GM19467 (cell line): Measurements from ENCODE around the gene CDK14.
A peak's percentile ranks its signal among the peaks of the same experiment; 100 is the strongest.

Experiments used
- ATAC-seq: cut with Tn5 transposase; IDR thresholded peaks from one replicate; pipeline ENCODE4 v1.9.1; 2021; ENCODE audit warnings: mild to moderate bottlenecking, moderate library complexity; ENCODE audit not compliant: unreplicated experiment

CDK14 gene

DNA sequence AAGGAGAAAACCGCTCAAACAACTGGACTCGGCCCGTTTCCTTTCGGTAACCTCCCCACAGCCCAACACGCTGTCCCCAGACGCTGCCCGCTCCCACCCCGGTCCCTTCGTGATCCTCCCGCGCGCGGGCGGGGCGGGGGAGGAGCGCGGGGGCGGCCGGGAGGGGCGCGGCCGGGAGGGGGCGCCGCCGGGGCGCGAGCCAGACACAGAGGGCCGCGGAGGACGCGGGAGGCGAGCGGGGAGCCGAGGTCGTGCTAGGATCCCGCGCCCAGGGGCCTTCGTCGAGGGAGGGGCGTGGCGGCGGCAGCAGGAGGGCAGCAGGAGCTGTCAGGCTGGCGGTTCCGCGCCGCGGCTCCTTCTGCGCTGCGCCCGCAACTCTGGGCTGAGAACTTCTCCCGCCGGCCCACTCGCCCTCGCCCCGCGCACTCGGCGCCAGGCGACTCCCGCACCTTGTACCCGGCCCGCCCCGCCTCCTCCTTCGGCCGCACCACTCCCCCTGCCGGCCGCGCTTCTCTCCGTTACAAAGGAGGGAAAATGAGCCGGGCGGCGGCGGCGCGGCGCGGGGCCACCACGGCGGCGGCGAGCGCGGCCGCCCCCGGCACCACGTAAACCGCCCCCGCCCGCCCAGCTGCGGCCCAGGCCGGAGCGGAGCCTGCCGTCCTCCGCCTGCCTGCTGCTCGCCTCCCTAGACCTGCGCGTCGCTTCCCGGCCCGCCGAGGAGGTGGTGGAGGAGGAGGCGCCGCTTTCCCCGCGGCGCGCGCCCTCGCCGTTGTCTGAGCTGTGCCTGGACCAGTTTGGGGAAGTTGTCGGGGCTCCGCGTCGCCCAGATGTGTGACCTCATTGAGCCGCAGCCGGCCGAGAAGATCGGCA lies at the start of gene CDK14:
Gene CDK14 (plus strand): TSS at position 521 of the 870 bp plus-strand sequence. CDS start 307 bp downstream, at position 828.
- ATAC-seq = peak; percentile 51

DNA sequence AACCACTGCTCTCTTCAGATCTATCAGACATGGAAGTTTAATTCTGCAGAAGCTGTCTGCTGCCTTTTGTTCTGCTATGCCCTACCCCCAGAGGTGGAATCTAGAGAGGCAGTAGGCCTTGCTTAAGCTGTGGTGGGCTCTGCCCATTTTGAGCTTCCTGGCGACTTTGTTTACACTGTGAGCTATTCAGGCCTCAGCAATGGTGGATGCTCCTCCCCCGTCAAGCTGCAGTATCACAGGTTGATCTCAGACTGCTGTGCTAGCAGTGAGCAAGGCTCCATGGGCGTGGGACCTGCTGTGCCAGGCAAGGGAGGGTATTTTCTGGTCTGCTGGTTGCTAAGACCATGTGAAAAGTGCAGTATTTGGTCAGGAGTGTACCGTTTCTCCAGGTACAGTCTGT lies 45.1 kb upstream of the CDK14 start:
- no peak for ATAC-seq

DNA sequence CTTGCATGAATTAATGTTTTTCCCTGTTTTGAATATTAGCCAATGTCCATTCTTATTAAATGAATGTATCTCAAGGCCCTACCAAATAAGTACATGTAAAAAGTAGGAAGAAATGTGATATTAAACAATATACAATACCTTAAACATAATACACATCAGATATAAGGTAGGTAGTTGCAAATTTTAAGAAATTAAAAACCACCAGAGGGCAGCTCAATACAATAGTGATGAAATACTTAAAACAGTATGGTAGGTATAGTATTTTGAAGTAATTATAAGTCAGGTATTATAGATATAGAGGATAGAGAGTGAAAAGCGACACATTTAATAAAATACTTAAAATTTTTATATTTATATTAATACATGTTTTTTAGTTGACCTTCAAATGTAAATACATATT lies 43.6 kb upstream of the CDK14 start:
- ATAC-seq = no peak

DNA sequence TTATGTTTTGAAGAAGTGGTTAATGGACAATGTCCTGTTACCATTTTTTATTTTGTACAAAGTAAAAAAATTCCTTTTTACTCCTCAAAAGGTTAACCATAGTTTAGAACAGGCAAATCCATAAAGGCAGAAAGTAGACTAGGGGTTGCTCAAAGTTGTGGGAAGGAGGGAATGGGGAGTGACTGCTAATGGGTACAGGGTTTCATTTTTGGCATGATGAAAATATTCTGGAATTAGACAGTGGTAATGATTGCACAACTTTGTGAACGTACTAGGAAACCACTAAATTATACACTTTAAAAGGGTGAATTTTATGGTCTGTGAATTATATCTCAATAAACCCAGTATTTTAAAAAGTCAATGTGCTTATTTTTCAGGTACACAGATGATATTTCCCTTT lies 35.4 kb upstream of the CDK14 start:
- no peak for ATAC-seq

DNA sequence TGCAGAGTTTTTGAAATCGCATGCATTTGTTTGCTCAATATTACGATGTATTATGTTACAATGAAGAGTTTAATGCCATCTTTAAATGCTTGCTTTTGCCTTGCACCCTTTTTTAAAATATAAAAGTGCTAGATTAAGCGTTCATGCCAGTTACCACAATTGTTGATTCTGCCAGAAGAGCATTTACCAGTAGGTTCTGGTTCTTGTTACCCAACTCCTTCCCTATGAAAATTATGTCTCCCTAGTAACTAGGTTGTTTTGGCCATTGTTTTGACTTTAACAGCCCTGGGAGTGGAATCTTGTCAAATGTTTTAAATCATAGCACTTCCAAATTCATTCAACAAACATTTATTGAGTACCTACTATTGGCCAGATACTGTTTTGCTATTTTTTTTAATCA lies 32.8 kb upstream of the CDK14 start:
- ATAC-seq = no peak

DNA sequence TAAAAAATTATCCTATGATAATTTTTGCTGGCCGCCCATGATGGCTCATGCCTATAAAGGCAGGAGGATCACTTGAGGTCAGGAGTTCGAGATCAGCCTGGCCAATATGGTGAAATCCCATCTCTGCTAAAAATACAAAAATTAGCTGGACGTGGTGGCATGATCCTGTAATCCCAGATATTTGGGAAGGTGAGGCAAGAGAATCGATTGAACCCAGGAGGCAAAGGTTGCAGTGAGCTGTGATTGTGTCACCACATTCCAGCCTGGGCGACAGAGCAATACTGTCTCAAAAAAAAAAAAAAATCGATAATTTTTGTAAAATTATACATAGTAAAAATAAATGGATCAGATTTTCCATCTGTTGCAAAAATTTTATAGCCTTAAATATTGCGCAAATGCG lies 31.7 kb upstream of the CDK14 start:
- ATAC-seq = no peak

DNA sequence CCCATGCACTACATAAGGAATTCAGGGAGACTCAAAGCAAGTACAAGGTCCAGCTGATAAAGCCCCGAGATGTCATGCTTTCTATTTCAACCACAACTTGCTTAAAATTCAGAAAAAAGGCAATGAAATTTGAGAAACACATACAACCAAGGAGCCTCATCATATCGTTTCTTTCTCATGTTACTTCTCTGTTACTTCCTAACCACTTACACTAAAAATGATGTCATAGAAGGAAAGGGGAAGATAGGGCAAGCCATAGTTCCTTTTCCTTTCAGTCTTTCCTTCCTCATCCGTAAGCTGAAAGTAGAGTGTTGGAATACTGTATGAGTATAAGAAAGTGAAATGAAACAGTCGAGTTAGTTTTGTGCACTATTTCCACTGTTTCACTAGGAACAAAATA lies 27.9 kb upstream of the CDK14 start:
- ATAC-seq = no peak

DNA sequence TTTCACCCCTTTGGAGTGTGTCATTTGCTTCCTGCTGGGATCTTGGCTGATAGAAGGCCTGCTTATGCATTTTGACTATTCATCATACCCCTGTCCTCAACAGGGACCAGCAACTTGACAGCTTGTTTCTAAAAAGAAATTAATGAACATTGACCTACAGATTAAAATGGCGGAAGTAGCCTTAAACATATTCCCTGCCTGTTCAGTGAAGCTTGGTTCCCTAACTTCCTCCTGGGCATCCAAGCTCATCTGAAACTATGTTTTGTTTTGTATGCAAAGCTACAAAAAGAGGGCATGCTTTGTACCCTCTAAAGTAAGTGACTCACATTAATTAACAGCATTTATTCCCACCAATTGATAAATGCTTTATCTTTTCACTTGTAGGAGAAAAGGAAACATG lies 26.8 kb upstream of the CDK14 start:
- ATAC-seq = no peak

DNA sequence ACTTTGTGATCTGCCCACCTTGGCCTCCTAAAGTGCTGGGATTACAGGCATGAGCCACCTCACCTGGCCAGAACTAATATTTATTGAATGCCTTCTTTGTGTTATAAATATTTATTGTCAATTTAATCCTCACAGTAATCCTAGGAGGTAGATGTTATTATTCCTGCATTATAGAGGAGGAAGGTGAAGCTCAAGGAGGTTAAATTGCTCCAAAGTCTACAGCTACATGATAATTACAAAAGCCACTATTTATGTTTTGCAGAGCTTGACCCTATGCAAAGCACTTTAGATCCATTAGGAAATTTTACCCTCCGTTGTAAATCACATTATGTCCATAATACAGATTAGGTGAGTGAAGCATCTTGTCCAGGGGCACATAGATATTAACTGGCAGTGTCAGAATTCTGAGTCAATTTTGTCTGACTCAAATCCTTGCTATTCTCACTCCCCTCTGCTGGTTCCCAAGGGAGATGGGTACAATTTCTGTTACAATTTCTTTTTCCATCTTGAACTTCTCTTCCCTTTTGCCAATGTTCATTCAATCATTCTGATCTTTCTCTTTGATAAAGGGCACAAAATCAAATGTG lies 25.7 kb upstream of the CDK14 start:
- no peak for ATAC-seq

DNA sequence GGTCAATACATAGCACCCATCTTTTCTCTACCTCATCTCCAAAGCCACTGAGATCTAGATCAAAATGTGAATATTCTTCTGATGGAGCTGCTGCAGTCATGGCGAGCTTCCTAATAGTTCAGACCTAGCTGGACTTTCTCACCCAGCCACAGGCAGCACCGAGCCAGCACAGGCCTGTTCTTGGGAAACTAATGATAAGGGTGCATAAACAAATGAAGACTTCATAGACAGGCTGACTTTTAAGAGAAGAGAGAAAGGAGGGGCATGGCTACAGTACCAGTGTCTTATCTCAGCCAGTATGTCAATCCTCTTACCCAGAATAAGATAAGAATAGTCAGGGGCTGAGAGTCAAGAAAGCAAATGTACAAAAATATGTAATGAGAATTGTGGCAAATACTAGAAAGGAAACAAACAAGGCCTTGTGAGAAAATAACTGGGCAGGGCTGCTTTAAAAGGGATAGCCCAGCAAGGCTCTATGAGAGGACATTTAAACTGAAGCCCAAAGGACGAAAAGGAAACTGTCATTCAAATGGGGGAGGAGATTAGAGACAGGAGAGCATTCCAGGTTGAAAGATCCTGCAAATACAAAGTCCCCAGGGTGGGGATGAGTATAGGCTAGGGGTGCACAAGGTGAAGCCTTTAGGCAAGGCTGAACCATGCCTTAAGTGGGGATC lies 21.8 kb upstream of the CDK14 start:
- no peak for ATAC-seq

DNA sequence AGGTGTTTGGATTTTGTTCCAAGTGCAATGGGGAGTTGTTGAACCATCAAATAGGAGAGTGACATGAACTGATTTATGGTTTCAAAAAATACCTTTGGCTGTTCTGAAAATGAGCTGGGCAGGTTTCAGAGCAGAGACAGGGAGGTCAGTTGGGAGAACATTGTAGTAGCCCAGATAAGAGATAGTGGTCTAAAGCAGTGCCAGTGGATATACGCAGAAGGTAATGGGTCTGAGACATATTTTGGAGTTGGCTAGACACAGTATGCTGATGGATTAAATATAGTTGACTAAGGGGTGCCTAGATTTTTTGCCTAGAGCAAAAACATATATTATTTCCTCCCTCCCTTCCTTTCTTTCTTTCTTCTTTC lies 21.3 kb upstream of the CDK14 start:
- ATAC-seq = no peak

DNA sequence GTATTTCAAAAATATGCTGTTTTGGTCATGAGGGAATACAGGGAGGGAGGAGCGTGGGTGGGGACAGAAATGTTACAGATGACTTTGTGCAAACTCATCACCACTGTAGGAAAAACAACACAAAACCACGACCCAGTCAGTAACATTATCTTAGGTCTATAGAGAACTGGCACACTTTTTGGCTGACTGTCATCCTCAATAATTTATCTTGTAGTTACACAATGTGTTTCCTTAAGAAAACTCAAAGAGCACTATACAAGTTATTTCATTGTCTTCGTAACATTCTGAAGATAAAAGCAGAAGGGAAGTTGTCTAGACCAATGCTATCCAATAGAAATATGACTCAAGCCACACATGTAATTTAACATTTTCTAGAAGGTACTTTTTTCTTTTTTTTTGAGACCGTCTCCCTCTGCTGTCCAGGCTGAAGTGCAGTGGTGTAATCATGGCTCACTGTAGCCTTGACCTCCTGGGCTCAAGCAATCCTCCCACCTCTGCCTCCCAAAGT lies 16.9 kb upstream of the CDK14 start:
- no peak for ATAC-seq

DNA sequence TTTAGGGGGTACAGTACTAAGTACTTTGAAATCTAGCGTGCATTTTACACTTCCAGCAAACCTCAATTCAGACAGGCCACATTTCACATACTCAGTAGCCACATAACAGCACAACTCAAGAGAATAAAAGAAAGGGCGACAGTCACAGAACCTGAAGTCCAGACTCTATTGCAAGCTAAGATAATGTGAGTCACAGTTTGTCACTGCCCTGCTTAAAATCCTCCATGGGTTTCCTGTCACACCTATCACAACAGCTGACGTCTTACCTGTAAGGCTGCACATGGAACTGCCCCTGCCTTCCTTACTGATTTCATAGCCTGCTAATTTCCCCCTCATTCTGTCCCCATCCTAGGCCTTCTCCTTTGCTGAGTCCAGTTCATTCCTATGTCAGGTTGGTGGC lies 16.1 kb upstream of the CDK14 start:
- no peak for ATAC-seq

DNA sequence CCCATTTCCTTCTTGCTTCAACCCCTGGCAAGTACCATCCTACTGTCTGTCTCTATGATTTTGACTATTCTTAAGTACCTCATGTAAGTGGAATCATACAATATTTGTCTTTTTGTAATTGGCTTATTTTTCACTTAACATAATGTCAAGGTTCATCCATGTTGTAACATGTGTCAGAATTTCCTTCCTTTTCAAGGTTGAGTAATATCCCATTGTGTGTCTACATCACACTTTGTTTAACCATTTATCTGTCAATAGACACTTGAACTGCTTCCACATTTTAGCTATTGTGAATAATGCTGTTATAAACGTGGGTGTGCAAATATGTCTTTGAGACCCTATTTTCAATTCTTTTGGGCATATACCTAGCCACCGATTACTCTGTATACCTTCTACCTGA lies 14.0 kb upstream of the CDK14 start:
- no peak for ATAC-seq

DNA sequence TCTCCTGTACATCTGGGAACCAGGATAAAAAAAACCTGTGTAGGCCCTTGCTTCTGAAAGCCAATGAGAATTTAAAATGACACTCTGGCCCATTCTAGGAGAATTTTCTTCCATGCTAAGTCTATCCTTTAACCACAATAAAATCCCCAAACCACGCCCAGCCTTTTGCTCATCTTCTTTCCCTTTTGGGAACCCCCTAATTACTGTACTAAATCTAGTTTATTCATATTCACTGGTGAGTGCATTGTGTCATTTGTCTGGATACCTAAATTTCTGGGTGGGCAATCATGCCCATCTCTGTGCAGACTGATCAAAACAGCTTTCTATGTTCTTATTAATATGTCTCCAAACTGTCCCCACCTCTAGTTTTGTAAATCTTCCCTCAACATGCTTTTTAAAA lies 11.7 kb upstream of the CDK14 start:
- no peak for ATAC-seq

DNA sequence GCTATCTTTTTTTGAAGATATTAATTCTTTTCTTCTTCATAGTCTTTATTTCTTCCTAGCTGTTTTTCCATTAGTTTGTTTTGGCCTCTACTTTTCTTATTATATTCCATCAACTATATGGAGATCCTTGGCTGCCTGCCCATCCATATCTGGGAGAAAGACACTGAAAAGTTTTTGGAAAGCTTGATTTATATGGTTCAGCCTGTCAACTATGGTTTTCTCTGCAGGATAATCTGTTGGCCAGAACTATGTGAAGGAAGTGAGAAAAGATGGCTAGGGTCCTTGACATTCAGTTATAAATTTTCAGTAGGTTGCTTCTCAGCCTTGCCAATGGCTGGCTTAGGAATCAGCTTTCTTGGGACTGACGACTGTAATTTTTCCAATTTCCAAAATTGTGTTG lies 10.0 kb upstream of the CDK14 start:
- ATAC-seq = no peak

DNA sequence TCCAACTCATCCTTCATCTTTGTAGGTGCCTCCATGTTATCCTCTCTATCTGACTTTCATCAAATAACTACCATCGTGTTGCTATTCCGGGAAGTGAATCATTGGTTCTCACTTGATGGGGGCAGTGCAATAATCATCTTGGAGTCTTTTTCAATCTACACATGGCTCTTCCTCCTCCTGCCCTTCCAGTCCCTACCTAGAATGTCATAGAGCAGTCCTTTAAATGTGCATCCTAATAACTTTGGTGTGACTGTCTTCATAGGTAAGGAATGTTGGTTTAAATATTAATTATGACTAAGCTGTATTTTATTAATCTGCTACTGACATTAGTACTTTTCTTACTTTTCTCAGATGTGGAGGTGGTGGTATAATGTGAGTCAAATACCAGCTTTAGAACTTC lies 8.4 kb upstream of the CDK14 start:
- no peak for ATAC-seq

DNA sequence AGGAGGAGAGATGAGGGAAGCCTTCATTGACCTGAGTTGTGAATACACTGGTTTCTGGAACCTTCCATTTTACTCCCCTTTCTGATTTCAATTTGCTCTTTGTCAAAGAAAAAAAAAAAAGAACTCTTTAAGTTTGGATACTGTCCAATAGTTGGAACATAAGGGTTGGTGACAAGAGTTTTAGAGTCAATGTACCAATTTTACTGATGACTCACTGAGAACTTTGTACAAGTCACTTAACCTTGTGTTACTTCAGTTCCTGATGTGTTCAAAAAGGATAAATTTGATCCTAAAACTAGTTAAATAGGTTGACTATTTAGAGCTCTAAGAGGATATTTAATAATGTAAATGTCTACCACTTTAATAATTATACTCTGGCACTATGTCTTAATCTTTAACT lies 4.1 kb upstream of the CDK14 start:
- no peak for ATAC-seq

DNA sequence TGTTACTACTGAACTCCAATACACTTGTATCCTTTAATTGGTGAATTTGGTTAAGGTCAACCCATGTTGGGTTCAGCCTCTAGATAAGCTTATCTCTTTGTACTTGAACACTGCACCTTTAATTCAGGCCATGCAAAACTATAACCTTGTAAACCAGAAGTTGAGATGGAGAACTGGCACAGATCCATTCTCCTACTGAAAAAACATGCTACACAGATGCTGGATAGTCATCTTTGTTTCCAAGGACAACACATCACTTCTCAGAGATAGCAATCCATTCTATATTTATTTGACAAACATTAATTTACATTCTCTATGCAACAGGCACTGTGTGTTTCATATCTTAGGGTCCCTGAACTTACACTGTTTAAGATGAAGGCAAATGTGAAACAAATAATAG lies 2.9 kb upstream of the CDK14 start:
- ATAC-seq = no peak

DNA sequence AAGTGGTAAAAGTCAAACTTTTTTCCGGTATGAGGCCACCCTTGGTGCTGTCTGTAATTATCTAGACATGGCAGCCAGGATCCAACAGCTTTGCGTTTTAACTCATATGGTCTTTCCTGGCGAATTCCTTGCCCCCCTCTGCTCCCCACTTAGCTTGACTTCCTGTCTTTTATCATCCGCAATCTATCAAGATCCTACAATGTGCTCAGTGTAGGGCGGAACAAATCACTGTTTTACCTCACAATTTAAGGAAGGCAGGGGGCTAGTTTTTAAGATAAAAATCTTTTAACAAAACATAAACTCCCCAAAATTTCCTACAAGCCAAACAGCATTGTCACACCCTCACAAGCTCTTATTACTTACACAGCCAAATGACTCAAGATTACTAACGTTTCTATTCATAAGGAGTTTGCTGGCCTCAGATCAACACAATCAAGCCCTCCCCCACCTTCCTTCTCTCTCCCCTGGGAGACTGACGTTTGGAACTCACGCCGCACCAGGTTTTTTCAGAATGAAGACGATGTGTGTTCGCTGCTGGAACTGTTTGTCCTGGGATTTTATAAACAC lies 1.3 kb upstream of the CDK14 start:
- no peak for ATAC-seq

DNA sequence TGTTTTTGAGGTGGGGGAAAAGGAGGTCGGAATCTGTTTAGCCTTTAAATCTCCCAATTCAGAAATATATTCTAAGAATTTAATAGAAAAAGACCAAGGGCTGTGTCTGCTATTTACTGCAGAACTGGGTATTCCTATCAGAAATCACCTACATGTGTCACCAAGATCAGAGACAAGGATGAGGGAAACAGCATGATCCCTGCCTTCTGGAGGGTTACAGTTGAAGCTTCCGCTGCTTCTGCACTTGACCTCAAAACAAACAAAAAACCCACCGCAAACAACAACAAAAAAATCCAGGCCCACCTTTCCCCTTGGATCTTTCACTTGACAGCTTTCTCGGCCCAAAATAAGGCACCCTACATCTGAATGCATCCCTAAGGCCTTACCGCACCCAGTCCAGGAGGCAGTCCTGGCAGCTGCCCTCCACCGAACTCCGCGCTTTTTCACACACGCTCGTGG lies 750 bp upstream of the CDK14 start:
- no peak for ATAC-seq
